ENCODE data around the gene FGA. TPM values are rescaled to one million over a fixed set of nuclear protein-coding genes. Genes with fewer than 3 reads are reported as not detected.

Gene FGA
- total RNA-seq, 1 donor from 2014 or later = not detected

- no peak overlapping the region for H3K4me3 ChIP-seq (ENCODE audit: low read depth, low read length)
- DNase-seq (ENCODE audit: low read depth) = no peak
- TF ChIP-seq CTCF (conservative IDR thresholded peaks at IDR 0.05; ENCODE audit: low read depth, low read length) = no peak
Observed at GRCh38 chr4:154569584-154569983, 21.0 kb downstream of the FGA start.

GRCh38 chr4:154569028-154569427 is 21.5 kb downstream of the FGA start:
- no peak for DNase-seq (ENCODE audit: low read depth)
- no peak for TF ChIP-seq CTCF (conservative IDR thresholded peaks at IDR 0.05; ENCODE audit: low read depth, low read length)
- H3K4me3 ChIP-seq (ENCODE audit: low read depth, low read length) = no peak overlapping the region

GRCh38 chr4:154566639-154567204 is 23.8 kb downstream of the FGA start:
- TF ChIP-seq CTCF (conservative IDR thresholded peaks at IDR 0.05; ENCODE audit: low read depth, low read length) = no peak
- DNase-seq (ENCODE audit: low read depth) = no peak

GRCh38 chr4:154565704-154566103 is 24.8 kb downstream of the FGA start:
- no peak for TF ChIP-seq CTCF (conservative IDR thresholded peaks at IDR 0.05; ENCODE audit: low read depth, low read length)
- no peak for DNase-seq (ENCODE audit: low read depth)
- H3K4me3 ChIP-seq (ENCODE audit: low read depth, low read length) = no peak overlapping the region

More at GRCh38 chr4:154566639-154567204, 23.8 kb downstream of the FGA start:
- no peak overlapping the region for H3K4me3 ChIP-seq (ENCODE audit: low read depth, low read length)

GRCh38 chr4:154564311-154564710 is 26.2 kb downstream of the FGA start:
- no peak overlapping the region for H3K4me3 ChIP-seq (ENCODE audit: low read depth, low read length)
- DNase-seq (ENCODE audit: low read depth) = no peak
- TF ChIP-seq CTCF (conservative IDR thresholded peaks at IDR 0.05; ENCODE audit: low read depth, low read length) = no peak

- H3K4me3 ChIP-seq (ENCODE audit: low read depth, low read length) = no peak within 1 kb of the TSS
- TF ChIP-seq CTCF (conservative IDR thresholded peaks at IDR 0.05; ENCODE audit: low read depth, low read length) = no peak
- no peak for DNase-seq (ENCODE audit: low read depth)
Observed at GRCh38 chr4:154562697-154563254, 27.8 kb downstream of the FGA start, which contains the start of gene FGB. FGB (plus strand) TSS chr4:154563011; CDS start chr4:154563019, 8 bp downstream.

GRCh38 chr4:154560824-154561231 is 29.7 kb downstream of the FGA start:
- peak; percentile 23 for DNase-seq (ENCODE audit: low read depth)
- TF ChIP-seq CTCF (conservative IDR thresholded peaks at IDR 0.05; ENCODE audit: low read depth, low read length) = no peak
- H3K4me3 ChIP-seq (ENCODE audit: low read depth, low read length) = no peak overlapping the region
